ENCODE results near the gene PRICKLE3.

- TF ChIP-seq ZNF302 (CRISPR knock-in tag; IDR thresholded peaks at IDR 0.05) (no peak), RCOR1 (IDR thresholded peaks at IDR 0.05; ENCODE audit: low read depth, low read length) (no peak), EP300 (IDR thresholded peaks at IDR 0.05) (no peak), MAFK (IDR thresholded peaks at IDR 0.05; ENCODE audit: partially characterized antibody) (no peak), HOXB13 (CRISPR knock-in tag; IDR thresholded peaks at IDR 0.05; ENCODE audit: low read depth) (no peak), MAX (IDR thresholded peaks at IDR 0.05) (no peak), POLR2A (IDR thresholded peaks at IDR 0.05; ENCODE audit: low read length) (no peak), JUNB (IDR thresholded peaks at IDR 0.05) (no peak), CTCF (IDR thresholded peaks at IDR 0.05) (no peak), CEBPB (IDR thresholded peaks at IDR 0.05) (no peak)
- TF ChIP-seq, protein P1, sequence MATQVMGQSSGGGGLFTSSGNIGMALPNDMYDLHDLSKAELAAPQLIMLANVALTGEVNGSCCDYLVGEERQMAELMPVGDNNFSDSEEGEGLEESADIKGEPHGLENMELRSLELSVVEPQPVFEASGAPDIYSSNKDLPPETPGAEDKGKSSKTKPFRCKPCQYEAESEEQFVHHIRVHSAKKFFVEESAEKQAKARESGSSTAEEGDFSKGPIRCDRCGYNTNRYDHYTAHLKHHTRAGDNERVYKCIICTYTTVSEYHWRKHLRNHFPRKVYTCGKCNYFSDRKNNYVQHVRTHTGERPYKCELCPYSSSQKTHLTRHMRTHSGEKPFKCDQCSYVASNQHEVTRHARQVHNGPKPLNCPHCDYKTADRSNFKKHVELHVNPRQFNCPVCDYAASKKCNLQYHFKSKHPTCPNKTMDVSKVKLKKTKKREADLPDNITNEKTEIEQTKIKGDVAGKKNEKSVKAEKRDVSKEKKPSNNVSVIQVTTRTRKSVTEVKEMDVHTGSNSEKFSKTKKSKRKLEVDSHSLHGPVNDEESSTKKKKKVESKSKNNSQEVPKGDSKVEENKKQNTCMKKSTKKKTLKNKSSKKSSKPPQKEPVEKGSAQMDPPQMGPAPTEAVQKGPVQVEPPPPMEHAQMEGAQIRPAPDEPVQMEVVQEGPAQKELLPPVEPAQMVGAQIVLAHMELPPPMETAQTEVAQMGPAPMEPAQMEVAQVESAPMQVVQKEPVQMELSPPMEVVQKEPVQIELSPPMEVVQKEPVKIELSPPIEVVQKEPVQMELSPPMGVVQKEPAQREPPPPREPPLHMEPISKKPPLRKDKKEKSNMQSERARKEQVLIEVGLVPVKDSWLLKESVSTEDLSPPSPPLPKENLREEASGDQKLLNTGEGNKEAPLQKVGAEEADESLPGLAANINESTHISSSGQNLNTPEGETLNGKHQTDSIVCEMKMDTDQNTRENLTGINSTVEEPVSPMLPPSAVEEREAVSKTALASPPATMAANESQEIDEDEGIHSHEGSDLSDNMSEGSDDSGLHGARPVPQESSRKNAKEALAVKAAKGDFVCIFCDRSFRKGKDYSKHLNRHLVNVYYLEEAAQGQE (IDR thresholded peaks at IDR 0.05), result no peak
Observed at GRCh38 chrX:49205443-49205842, 19.3 kb upstream of the PRICKLE3 start.

Measured in A549 (cell line).